ENCODE measurements around the gene H6PD.
A peak's percentile ranks its signal among the peaks of the same experiment; 100 is the strongest.

The H6PD gene, protein sequence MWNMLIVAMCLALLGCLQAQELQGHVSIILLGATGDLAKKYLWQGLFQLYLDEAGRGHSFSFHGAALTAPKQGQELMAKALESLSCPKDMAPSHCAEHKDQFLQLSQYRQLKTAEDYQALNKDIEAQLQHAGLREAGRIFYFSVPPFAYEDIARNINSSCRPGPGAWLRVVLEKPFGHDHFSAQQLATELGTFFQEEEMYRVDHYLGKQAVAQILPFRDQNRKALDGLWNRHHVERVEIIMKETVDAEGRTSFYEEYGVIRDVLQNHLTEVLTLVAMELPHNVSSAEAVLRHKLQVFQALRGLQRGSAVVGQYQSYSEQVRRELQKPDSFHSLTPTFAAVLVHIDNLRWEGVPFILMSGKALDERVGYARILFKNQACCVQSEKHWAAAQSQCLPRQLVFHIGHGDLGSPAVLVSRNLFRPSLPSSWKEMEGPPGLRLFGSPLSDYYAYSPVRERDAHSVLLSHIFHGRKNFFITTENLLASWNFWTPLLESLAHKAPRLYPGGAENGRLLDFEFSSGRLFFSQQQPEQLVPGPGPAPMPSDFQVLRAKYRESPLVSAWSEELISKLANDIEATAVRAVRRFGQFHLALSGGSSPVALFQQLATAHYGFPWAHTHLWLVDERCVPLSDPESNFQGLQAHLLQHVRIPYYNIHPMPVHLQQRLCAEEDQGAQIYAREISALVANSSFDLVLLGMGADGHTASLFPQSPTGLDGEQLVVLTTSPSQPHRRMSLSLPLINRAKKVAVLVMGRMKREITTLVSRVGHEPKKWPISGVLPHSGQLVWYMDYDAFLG

DNA sequence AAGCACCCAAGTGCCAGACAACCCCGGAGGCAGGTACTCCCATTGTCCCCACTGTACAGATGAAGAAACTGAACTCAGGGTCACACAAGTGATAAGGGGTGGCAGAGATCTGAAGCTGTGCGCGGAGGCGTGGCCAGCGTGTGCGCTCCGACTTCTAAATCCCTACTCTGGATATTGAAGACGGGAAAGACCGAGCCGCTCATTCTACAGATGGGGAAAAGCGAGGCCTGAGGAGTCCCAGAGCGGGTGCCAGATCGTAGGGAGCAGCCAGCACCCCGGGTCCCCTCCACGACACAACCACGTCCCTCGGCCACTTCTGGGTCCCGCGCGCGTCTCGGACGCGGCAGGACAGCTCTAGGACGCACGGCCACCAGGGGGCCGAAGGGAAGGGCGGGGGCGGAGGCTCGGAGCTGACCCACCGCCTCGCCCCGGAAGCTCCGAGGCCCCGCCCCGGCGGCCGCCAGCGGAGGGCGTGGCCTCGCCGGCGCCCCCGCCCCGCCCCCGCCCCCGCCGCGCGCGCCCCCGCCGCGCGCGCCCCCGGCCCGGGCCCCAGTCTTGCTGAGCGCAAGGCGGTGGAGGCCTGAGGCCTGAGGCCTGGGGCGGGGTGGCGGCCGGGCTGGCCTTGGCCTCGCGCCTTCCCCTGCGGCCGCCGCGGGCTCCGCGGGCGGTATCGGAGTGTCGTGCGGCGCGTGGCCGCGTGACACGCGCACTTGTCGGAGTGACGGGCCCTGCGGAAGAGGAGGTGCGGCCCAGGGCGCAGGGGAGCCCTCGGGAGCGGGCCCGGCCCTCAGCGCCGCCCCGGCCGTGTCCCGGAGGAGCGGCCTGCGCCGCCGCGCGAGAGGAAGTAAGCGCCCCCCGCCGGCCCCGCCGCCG lies at the start of gene H6PD:
Gene H6PD (plus strand): TSS at position 552 of the 873 bp plus-strand sequence. CDS start 10,161 bp downstream, outside the sequence.
- peak; percentile 89 for DNase-seq (ENCODE audit: low spot score)
- TF ChIP-seq, protein P1, sequence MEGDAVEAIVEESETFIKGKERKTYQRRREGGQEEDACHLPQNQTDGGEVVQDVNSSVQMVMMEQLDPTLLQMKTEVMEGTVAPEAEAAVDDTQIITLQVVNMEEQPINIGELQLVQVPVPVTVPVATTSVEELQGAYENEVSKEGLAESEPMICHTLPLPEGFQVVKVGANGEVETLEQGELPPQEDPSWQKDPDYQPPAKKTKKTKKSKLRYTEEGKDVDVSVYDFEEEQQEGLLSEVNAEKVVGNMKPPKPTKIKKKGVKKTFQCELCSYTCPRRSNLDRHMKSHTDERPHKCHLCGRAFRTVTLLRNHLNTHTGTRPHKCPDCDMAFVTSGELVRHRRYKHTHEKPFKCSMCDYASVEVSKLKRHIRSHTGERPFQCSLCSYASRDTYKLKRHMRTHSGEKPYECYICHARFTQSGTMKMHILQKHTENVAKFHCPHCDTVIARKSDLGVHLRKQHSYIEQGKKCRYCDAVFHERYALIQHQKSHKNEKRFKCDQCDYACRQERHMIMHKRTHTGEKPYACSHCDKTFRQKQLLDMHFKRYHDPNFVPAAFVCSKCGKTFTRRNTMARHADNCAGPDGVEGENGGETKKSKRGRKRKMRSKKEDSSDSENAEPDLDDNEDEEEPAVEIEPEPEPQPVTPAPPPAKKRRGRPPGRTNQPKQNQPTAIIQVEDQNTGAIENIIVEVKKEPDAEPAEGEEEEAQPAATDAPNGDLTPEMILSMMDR (IDR thresholded peaks at IDR 0.05) = peak; percentile 40
- Histone ChIP-seq H3K4me3 (peak within 1 kb of the TSS; percentile 87), H3K27ac (peak within 1 kb of the TSS; percentile 80 to 98)

DNA sequence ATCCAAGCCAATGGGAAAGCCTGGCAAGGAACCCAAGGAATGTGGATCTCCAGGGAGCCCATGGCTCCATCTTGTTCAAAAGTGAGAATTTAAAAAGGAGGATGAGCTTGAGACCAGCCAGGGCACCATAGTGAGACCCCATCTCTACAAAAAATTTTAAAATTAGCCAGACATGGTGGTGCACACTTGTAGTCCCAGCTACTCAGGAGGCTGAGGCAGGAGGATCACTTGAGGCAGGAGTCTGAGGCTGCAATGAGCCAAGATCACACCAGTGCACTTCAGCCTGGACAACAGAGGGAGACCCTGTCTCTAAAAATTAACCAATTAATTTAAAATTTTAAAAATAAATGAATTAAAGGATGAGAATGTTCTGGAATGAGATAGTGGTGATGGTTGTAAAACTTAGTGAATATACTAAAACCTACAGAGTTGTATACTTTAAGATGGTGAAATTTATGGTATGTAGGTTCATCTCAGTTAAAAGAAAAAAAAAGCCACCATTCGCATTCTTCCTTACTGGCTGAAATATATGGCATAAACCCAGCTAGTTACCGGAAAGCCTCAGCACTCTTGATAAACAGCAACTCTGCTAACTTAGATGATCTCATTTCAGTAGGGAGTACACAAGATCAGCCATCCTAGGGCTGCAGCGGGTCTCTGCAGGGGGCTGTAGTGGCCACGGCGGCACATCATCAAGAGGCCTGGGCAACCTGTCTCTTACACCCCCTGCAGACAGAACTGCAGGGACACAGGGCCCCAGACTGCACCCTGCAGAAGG lies 48.3 kb upstream of the H6PD start:
- Histone ChIP-seq H3K4me3 (no peak overlapping the region), H3K27ac (no peak overlapping the region)
- no peak for DNase-seq (ENCODE audit: low spot score)
- TF ChIP-seq, protein P1 (IDR thresholded peaks at IDR 0.05) = no peak

DNA sequence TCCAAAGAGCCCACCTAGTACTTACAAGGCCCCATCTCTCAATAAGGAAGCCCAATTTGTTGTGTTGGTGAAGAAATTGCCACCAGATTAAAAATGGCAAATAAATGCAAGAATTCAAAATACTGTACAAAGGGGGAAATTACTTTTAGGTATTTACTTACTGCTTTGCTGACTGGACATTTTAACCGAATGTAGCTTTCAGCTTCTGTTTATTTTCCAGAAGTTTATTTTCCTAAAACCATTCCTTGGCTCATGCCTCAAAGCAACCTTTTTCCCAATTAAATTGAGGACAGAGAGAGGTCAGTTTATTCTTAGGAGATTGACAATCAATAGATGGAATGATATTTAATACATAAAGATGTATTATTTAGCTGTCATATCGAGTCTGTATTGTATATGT lies 47.6 kb upstream of the H6PD start:
- TF ChIP-seq, protein P1 (IDR thresholded peaks at IDR 0.05) = no peak
- Histone ChIP-seq H3K27ac (no peak overlapping the region), H3K4me3 (no peak overlapping the region)
- DNase-seq (ENCODE audit: low spot score) = no peak

DNA sequence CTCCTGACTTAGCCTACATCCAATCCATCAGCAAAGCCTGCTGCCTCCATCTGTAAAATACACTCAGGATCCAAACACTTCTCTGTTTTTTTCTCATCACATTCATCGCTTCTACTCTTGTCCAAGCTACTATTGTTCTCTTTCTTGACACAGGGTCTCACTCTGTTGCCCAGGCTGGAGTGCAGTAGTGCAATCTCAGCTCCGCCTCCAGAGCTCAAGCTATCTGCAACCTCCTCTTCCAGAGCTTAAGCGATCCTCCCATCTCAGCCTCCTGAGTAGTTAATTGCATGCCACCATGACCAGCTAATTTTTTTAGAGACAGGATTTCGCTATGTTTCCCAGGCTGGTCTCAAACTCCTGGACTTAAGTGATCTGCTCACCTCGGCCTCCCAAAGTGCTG lies 44.3 kb upstream of the H6PD start:
- no peak for DNase-seq (ENCODE audit: low spot score)
- Histone ChIP-seq H3K4me3 (no peak overlapping the region), H3K27ac (no peak overlapping the region)
- TF ChIP-seq, protein P1 (IDR thresholded peaks at IDR 0.05) = no peak

DNA sequence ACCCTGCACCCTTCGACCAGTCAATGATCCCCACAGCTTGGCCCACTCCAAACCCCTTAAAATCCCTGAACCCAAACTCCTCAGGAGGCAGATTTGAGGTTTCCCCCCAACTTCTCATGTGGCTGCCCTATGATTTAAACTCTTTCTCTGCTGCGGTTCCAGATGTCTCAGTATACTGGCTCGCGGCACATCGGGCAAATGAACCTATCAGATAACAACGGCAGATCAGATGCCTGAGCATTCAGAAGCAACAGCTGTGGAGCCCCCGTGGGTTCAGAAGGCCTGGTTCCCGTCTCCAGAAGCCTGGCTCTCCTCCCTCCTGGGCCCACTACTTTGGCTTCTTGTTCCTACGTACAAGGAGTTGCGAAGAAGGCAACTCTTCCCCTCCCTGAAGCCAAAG lies 43.3 kb upstream of the H6PD start:
- no peak for DNase-seq (ENCODE audit: low spot score)
- no peak overlapping the region for H3K27ac ChIP-seq
- H3K4me3 ChIP-seq = no peak overlapping the region
- TF ChIP-seq, protein P1 (IDR thresholded peaks at IDR 0.05) = no peak

DNA sequence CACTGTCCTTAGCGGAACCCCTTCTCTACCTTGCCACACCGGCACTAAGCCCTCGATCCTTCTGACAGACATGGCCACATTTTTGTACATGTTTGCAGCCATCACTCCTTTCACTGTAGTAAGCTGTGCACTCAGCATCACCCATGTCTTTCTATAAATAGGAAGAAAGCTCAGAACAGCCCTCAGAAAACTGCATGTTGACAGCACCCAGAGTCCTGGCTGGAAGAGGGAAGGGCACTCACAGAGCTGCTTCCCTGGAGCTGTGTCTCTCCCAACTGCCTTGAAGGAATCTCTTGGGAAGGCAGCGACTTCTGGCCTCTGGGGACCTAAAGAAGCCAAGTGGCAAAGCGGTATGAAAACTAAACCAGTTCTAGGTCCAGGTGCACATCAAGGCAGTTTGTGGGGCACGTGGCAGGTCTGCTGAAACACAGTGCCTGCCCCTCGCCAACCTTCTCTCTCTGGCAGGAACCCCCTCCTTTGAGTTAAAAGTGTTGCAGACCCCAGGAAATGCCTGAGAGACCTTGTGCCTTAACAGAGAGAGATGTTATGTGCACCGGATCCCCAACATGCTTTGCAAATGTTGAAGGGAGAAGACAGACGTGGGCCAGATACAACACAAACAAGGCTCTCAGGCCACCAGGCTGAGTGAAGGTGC lies 41.9 kb upstream of the H6PD start:
- DNase-seq (ENCODE audit: low spot score) = no peak
- Histone ChIP-seq H3K27ac (no peak overlapping the region), H3K4me3 (no peak overlapping the region)
- TF ChIP-seq, protein P1 (IDR thresholded peaks at IDR 0.05) = no peak
